ENCODE measurements around the gene SOX9.

Gene SOX9

GRCh38 chr17:72120642-72121163, at the start of gene SOX9:
TSS of gene SOX9 (plus strand) at chr17:72121020. CDS start at chr17:72121392, 372 bp downstream.
- peaks cover 3% of the 10 kb centered on the region; the same call in 1 of the 2 replicates for H3K36me3 ChIP-seq (ENCODE audit: control insufficient read depth, insufficient read depth, low read length)
- H3K27me3 ChIP-seq (ENCODE audit: control insufficient read depth, insufficient read depth, low read length), result peaks cover 86% of the 10 kb centered on the region
- peak within 1 kb of the TSS; percentile 75 for H3K4me3 ChIP-seq (ENCODE audit: low read depth, low read length)
- H3K4me1 ChIP-seq (ENCODE audit: control insufficient read depth, insufficient read depth, low read length), result peaks cover 57% of the 10 kb centered on the region
- H3K9ac ChIP-seq (ENCODE audit: low read depth, low read length), result no peak within 1 kb of the TSS
- no peak within 1 kb of the TSS for H3K27ac ChIP-seq (ENCODE audit: low read depth, low read length)
- no peaks in the 10 kb centered on the region for H3K9me3 ChIP-seq (ENCODE audit: control insufficient read depth, insufficient read depth, low read length)

- Histone ChIP-seq H3K27ac (ENCODE audit: low read depth, low read length) (no peak overlapping the region), H3K36me3 (ENCODE audit: control insufficient read depth, insufficient read depth, low read length) (no peaks in the 10 kb centered on the region)
These were observed 49.5 kb upstream of the SOX9 start for GRCh38 chr17:72071330-72071729.

GRCh38 chr17:72075995-72076677, 44.7 kb upstream of the SOX9 start:
- no peak overlapping the region for H3K27ac ChIP-seq (ENCODE audit: low read depth, low read length)
- H3K4me3 ChIP-seq (ENCODE audit: low read depth, low read length), result no peak overlapping the region
- no peaks in the 10 kb centered on the region for H3K9me3 ChIP-seq (ENCODE audit: control insufficient read depth, insufficient read depth, low read length)
- no peak overlapping the region for H3K9ac ChIP-seq (ENCODE audit: low read depth, low read length)
- H3K4me1 ChIP-seq (ENCODE audit: control insufficient read depth, insufficient read depth, low read length), result no peaks in the 10 kb centered on the region
- no peaks in the 10 kb centered on the region for H3K27me3 ChIP-seq (ENCODE audit: control insufficient read depth, insufficient read depth, low read length)
- no peaks in the 10 kb centered on the region for H3K36me3 ChIP-seq (ENCODE audit: control insufficient read depth, insufficient read depth, low read length)

More at GRCh38 chr17:72071330-72071729, 49.5 kb upstream of the SOX9 start:
- no peak overlapping the region for H3K9ac ChIP-seq (ENCODE audit: low read depth, low read length)
- H3K27me3 ChIP-seq (ENCODE audit: control insufficient read depth, insufficient read depth, low read length), result no peaks in the 10 kb centered on the region
- H3K4me3 ChIP-seq (ENCODE audit: low read depth, low read length), result no peak overlapping the region
- no peaks in the 10 kb centered on the region for H3K4me1 ChIP-seq (ENCODE audit: control insufficient read depth, insufficient read depth, low read length)
- H3K9me3 ChIP-seq (ENCODE audit: control insufficient read depth, insufficient read depth, low read length), result no peaks in the 10 kb centered on the region

GRCh38 chr17:72076678-72077030, 44.2 kb upstream of the SOX9 start:
- Histone ChIP-seq H3K27ac (ENCODE audit: low read depth, low read length) (no peak overlapping the region), H3K4me1 (ENCODE audit: control insufficient read depth, insufficient read depth, low read length) (no peaks in the 10 kb centered on the region), H3K4me3 (ENCODE audit: low read depth, low read length) (no peak overlapping the region), H3K9me3 (ENCODE audit: control insufficient read depth, insufficient read depth, low read length) (no peaks in the 10 kb centered on the region), H3K9ac (ENCODE audit: low read depth, low read length) (no peak overlapping the region), H3K27me3 (ENCODE audit: control insufficient read depth, insufficient read depth, low read length) (no peaks in the 10 kb centered on the region), H3K36me3 (ENCODE audit: control insufficient read depth, insufficient read depth, low read length) (no peaks in the 10 kb centered on the region)

GRCh38 chr17:72077326-72077960, 43.4 kb upstream of the SOX9 start:
- no peak overlapping the region for H3K4me3 ChIP-seq (ENCODE audit: low read depth, low read length)
- H3K9me3 ChIP-seq (ENCODE audit: control insufficient read depth, insufficient read depth, low read length), result no peaks in the 10 kb centered on the region
- no peak overlapping the region for H3K27ac ChIP-seq (ENCODE audit: low read depth, low read length)
- no peaks in the 10 kb centered on the region for H3K4me1 ChIP-seq (ENCODE audit: control insufficient read depth, insufficient read depth, low read length)
- H3K9ac ChIP-seq (ENCODE audit: low read depth, low read length), result no peak overlapping the region
- H3K27me3 ChIP-seq (ENCODE audit: control insufficient read depth, insufficient read depth, low read length), result no peaks in the 10 kb centered on the region
- no peaks in the 10 kb centered on the region for H3K36me3 ChIP-seq (ENCODE audit: control insufficient read depth, insufficient read depth, low read length)

- no peaks in the 10 kb centered on the region for H3K36me3 ChIP-seq (ENCODE audit: control insufficient read depth, insufficient read depth, low read length)
- no peak overlapping the region for H3K9ac ChIP-seq (ENCODE audit: low read depth, low read length)
- H3K27me3 ChIP-seq (ENCODE audit: control insufficient read depth, insufficient read depth, low read length), result no peaks in the 10 kb centered on the region
- no peaks in the 10 kb centered on the region for H3K9me3 ChIP-seq (ENCODE audit: control insufficient read depth, insufficient read depth, low read length)
- no peaks in the 10 kb centered on the region for H3K4me1 ChIP-seq (ENCODE audit: control insufficient read depth, insufficient read depth, low read length)
- H3K4me3 ChIP-seq (ENCODE audit: low read depth, low read length), result no peak overlapping the region
- H3K27ac ChIP-seq (ENCODE audit: low read depth, low read length), result no peak overlapping the region
These were observed 41.1 kb upstream of the SOX9 start for GRCh38 chr17:72079700-72080099.

GRCh38 chr17:72087876-72088275, 32.9 kb upstream of the SOX9 start:
- Histone ChIP-seq H3K4me1 (ENCODE audit: control insufficient read depth, insufficient read depth, low read length) (no peaks in the 10 kb centered on the region), H3K9ac (ENCODE audit: low read depth, low read length) (no peak overlapping the region), H3K27me3 (ENCODE audit: control insufficient read depth, insufficient read depth, low read length) (no peaks in the 10 kb centered on the region), H3K27ac (ENCODE audit: low read depth, low read length) (no peak overlapping the region), H3K4me3 (ENCODE audit: low read depth, low read length) (no peak overlapping the region), H3K36me3 (ENCODE audit: control insufficient read depth, insufficient read depth, low read length) (no peaks in the 10 kb centered on the region), H3K9me3 (ENCODE audit: control insufficient read depth, insufficient read depth, low read length) (no peaks in the 10 kb centered on the region)

GRCh38 chr17:72089453-72089987, 31.3 kb upstream of the SOX9 start:
- Histone ChIP-seq H3K27ac (ENCODE audit: low read depth, low read length) (no peak overlapping the region), H3K36me3 (ENCODE audit: control insufficient read depth, insufficient read depth, low read length) (no peaks in the 10 kb centered on the region), H3K27me3 (ENCODE audit: control insufficient read depth, insufficient read depth, low read length) (no peaks in the 10 kb centered on the region), H3K9me3 (ENCODE audit: control insufficient read depth, insufficient read depth, low read length) (no peaks in the 10 kb centered on the region), H3K4me1 (ENCODE audit: control insufficient read depth, insufficient read depth, low read length) (no peaks in the 10 kb centered on the region), H3K9ac (ENCODE audit: low read depth, low read length) (no peak overlapping the region), H3K4me3 (ENCODE audit: low read depth, low read length) (no peak overlapping the region)

- Histone ChIP-seq H3K4me3 (ENCODE audit: low read depth, low read length) (no peak overlapping the region), H3K9ac (ENCODE audit: low read depth, low read length) (no peak overlapping the region), H3K27ac (ENCODE audit: low read depth, low read length) (no peak overlapping the region), H3K36me3 (ENCODE audit: control insufficient read depth, insufficient read depth, low read length) (no peaks in the 10 kb centered on the region), H3K9me3 (ENCODE audit: control insufficient read depth, insufficient read depth, low read length) (no peaks in the 10 kb centered on the region), H3K27me3 (ENCODE audit: control insufficient read depth, insufficient read depth, low read length) (no peaks in the 10 kb centered on the region), H3K4me1 (ENCODE audit: control insufficient read depth, insufficient read depth, low read length) (no peaks in the 10 kb centered on the region)
These were observed 30.7 kb upstream of the SOX9 start for GRCh38 chr17:72090108-72090507.

GRCh38 chr17:72092710-72093322, 28.0 kb upstream of the SOX9 start:
- Histone ChIP-seq H3K4me1 (ENCODE audit: control insufficient read depth, insufficient read depth, low read length) (no peaks in the 10 kb centered on the region), H3K9me3 (ENCODE audit: control insufficient read depth, insufficient read depth, low read length) (no peaks in the 10 kb centered on the region), H3K9ac (ENCODE audit: low read depth, low read length) (no peak overlapping the region), H3K4me3 (ENCODE audit: low read depth, low read length) (no peak overlapping the region), H3K27ac (ENCODE audit: low read depth, low read length) (no peak overlapping the region), H3K36me3 (ENCODE audit: control insufficient read depth, insufficient read depth, low read length) (no peaks in the 10 kb centered on the region), H3K27me3 (ENCODE audit: control insufficient read depth, insufficient read depth, low read length) (no peaks in the 10 kb centered on the region)

- no peak overlapping the region for H3K9ac ChIP-seq (ENCODE audit: low read depth, low read length)
- H3K4me1 ChIP-seq (ENCODE audit: control insufficient read depth, insufficient read depth, low read length), result no peaks in the 10 kb centered on the region
These were observed 27.1 kb upstream of the SOX9 start for GRCh38 chr17:72093707-72094106.

More at GRCh38 chr17:72093707-72094106, 27.1 kb upstream of the SOX9 start:
- no peaks in the 10 kb centered on the region for H3K36me3 ChIP-seq (ENCODE audit: control insufficient read depth, insufficient read depth, low read length)
- H3K4me3 ChIP-seq (ENCODE audit: low read depth, low read length), result no peak overlapping the region
- H3K9me3 ChIP-seq (ENCODE audit: control insufficient read depth, insufficient read depth, low read length), result no peaks in the 10 kb centered on the region
- H3K27ac ChIP-seq (ENCODE audit: low read depth, low read length), result no peak overlapping the region
- H3K27me3 ChIP-seq (ENCODE audit: control insufficient read depth, insufficient read depth, low read length), result no peaks in the 10 kb centered on the region

Data from HUES48 (cell line).